ENCODE data around the gene MT3.

DNA sequence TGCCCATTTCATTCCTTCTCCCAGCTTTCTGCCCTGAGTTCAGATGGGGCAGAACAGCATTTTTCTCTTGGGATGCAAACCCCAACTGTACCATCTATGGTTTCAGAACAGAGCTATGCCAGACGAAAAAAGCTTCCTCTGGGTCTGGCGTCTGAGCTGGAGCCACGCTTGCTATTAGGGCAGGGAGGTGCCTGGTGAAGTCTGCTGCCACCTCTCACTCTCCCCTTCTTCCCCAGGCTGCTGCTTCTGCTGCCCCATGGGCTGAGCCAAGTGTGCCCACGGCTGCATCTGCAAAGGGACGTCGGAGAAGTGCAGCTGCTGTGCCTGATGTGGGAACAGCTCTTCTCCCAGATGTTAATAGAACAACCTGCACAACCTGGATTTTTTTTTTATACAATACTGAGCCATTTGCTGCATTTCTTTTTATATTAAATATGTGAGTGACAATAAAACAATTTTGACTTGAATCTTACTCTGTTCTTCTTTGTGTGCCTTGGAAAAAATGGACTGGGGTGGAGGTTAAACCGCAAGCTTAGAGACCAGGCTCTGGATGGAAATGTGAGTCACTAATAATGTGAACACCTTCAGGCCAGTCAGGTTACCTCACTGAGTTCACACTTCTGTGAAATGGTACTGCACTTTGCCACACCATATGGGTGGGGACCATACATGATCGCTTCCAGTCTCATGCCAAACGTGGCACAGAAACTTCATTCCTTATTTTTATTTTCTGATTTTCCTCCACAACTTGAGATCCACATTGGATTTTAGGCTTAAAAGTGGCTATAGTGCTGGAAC is 47.5 kb downstream of the MT3 start:
- TF ChIP-seq, protein P1, sequence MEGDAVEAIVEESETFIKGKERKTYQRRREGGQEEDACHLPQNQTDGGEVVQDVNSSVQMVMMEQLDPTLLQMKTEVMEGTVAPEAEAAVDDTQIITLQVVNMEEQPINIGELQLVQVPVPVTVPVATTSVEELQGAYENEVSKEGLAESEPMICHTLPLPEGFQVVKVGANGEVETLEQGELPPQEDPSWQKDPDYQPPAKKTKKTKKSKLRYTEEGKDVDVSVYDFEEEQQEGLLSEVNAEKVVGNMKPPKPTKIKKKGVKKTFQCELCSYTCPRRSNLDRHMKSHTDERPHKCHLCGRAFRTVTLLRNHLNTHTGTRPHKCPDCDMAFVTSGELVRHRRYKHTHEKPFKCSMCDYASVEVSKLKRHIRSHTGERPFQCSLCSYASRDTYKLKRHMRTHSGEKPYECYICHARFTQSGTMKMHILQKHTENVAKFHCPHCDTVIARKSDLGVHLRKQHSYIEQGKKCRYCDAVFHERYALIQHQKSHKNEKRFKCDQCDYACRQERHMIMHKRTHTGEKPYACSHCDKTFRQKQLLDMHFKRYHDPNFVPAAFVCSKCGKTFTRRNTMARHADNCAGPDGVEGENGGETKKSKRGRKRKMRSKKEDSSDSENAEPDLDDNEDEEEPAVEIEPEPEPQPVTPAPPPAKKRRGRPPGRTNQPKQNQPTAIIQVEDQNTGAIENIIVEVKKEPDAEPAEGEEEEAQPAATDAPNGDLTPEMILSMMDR (IDR thresholded peaks at IDR 0.05): no peak
- TF ChIP-seq POLR2A (IDR thresholded peaks at IDR 0.05): no peak
